ENCODE results near the gene FBXL4. TPM values are rescaled to one million over a fixed set of nuclear protein-coding genes. Genes with fewer than 3 reads are reported as not detected.
"Not testable (repeated sequence)": the region's sequence is repeated elsewhere in the genome, so short reads cannot be mapped to it uniquely, and the experiment has no call there.

Gene FBXL4
- total RNA-seq, 1 donor from 2014 or later: 11.8 TPM

DNA sequence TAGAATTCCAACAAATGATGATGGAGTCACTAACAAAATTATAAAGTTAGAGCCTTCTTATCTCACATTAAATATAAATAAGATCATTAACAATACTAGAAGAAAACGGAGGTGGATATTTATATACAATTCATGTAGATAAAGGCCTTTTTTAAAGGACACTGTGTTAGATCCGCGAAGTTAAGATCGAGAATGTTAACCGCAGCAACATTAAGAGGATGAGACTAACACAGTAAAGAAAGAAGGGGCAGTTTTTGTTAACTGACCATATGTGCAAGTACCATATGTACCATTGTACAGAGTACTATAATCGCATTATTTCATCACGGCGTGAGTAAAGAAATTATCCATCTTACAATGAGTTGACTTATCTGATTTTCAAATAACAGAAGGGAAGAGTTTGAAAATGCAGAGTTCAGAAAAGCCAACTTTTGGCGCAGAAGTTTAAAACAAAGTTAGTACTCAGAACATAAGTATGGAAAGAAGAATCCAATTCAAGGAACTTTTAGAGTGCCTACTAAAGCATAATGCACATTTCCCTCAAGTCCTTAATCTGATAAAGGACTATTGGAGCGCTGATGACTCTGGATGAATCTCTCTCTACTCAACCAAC lies 1.4 kb downstream of the FBXL4 start:
- no peak for DNase-seq (ENCODE audit: low read depth)

DNA sequence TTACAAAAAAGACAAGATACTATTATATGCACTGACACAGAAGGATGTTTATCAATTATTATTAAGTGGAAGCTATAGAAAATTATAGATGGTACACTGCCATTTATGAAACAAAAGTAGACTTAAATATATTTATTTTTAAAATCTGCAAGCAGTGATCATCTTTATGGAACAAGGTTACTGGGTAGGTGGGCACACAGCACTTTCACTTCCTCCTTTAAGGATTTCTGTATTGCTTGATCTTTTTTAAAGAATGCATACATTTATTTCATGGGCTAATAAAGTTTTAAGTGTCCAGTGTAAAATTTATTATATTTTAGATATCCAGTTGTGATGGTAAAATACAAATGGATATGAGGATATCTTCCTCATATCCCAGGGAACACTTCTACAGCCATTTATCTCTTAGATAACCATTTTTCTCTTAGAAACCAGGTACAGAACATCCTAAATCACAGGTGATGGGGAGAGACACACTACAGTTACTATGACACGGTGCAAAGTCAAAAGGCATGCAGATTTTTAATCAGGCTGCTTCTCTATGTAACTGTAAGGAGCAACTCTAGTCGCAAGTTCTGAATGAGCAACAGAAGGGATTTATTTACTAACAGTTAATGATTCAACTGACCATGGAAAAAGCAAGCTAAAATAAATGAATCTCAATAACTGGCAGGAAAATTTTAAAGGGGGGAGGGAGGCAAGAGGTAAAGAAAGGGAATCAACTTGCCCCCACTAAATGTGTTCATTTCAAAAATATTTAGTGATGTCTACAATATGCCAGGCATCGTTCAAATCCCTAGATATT lies 2.2 kb downstream of the FBXL4 start:
- DNase-seq (ENCODE audit: low read depth): no peak

DNA sequence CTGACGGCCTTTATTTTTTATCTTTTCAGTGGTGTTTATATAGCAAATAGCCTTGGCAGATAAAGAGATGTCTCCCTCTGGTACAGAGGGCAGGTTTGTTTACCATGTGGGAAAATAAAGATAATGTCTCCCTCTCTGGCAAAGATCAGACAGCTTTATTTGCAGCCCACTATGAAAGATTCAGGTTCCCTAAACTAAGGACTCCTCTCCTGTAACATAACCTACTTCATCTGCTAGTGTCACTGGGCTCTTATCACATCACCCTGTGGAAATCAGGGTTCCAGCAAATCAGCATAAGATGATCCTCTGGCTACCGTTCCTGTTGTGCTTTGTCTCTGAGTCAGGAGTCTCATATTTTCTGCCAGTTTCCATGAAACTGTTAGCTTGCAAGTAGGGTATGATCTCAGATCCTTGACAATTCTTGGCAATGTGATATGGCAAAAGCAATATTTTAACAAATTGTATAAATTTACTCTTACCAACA lies 3.1 kb downstream of the FBXL4 start:
- DNase-seq (ENCODE audit: low read depth): no peak

DNA sequence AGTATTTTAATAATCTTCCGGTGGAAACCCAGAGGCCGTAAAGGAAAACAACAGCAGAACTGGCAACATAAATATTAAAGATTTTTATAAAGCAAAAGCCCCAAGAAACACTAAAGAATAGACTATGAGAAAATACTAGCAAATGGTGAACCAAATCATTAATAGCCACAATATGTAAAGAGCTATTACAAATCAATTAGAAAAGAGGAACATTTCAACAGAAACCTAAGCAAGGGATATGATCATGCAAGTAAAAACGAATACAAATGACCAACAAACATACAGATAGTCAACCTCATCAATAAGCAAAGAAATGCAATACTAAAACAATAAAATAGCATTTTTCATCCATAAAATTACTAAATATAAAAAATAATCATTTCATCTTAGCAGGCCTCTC lies 3.6 kb downstream of the FBXL4 start:
- DNase-seq (ENCODE audit: low read depth): no peak

DNA sequence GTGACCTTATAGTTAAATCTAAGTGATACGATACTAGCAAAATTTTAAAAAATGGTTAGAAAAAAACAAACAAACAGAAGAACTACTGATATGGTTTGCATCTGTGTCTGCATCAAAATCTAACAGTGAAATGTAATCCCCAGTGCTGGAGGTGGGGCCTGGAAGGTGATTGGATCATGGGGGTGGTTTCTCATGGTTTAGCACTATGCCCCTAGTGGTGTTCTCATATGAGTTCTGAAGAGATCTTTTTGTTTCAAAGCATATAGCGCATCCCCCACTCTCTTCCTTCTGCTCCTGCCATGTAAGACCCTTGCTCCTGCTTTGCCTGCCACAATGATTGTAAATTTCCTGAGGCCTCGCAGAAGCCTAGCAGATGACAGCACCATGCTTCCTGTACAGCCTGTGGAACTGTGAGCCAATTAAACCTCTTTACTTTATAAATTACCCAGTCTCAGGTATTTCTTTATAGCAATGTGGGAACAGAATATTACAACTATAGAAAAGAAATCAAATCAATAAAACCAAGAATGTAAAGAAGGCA lies 5.4 kb downstream of the FBXL4 start:
- no peak for DNase-seq (ENCODE audit: low read depth)

DNA sequence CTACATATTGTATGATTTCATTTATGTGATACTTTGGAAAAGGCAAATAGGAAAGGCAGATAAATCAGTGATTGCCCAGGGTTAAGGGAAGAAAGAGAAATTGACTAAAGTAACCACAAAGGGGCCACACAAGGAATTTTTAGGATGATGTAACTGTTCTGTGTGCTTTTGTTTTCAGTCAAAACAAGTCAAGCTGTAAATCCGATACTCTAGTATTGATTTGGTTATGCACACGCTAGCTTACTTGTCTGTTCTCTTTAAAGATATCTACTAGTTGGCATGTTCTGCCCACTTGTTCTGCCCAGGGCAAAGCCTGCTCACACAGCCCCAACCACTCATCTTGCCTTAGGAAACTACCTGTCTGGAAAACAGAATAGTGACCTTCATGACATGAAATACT lies 6.4 kb downstream of the FBXL4 start:
- DNase-seq (ENCODE audit: low read depth): no peak

DNA sequence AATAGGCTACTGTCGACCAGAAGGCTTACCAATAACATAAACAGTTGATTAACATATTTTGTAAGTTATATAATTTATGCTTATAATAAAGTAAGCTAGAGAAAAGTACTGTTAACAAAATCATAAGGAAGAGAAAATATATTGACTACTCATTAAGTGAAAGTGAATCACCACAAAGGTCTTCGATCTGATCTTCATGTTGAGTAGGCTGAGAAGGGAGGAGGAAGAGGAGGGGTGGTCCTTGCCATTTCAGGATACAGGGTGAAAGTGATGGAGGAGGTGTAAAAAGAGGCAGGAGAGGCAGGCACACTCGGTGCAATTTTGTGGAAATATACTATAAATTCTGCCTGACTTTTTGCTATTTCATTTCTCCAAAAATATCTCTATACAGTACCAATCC lies 10.4 kb downstream of the FBXL4 start:
- no peak for DNase-seq (ENCODE audit: low read depth)

DNA sequence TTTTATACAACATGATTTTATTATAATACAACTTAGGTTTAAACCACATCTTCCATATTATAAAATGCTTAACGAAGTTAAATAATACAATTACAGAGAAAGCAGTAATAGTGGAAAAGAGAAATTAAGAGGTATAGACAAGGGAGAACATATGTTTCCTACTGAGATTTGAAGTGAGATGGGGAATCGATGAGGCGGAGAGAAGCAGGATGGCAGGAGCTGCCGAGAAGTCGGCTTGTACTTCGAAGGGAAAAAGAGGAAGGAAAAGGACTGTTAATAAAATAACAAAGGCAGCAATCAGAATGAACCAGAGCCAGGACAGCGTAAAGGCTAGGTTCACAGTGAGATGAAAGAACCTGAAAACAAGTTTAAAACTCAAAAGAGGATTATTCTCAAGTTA lies 15.4 kb downstream of the FBXL4 start:
- no peak for DNase-seq (ENCODE audit: low read depth)

DNA sequence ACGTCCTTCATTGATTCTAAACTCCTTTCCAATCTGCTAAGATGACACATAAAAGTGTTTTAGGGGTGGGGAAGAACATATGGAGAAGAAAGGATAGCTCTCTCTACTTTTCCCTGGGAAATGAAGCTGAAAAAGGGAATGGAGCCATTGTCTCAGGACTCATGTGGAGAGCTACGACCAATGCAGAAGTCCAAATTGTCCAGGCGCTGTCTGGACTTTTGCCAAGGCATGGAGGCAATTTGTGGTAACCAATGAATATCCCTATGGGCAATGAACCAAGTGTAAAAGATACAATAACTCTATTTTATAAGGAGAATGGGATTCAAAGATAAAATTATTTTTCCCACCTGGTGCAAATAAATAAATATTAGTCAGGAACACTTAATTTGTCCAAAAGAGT lies 16.1 kb downstream of the FBXL4 start:
- DNase-seq (ENCODE audit: low read depth): no peak

DNA sequence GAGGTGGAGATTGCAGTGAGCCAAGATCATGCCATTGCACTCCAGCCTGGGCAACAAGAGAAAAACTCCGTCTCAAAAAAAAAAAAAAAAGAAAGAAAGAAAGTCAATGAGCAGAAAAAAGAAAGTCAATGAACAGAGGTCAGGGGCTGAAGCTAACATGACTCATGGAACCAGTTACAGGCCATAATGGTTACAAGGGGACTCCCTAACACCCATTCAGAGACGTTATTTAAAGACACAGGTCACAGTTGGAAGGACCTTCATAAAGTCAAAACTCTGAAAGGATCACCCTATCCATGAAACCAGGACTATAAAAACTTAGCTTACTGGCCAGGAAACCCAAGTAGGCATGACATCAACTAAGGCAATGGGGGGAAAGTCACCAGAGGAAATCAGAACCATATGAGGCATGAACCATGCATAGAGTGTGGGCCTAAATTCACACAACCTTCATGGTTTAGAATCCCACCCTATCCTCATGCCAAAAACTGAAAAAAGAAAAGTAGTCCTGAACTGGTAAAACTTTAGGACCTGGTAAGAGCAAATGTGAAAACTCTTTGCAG lies 18.2 kb downstream of the FBXL4 start:
- no peak for DNase-seq (ENCODE audit: low read depth)

DNA sequence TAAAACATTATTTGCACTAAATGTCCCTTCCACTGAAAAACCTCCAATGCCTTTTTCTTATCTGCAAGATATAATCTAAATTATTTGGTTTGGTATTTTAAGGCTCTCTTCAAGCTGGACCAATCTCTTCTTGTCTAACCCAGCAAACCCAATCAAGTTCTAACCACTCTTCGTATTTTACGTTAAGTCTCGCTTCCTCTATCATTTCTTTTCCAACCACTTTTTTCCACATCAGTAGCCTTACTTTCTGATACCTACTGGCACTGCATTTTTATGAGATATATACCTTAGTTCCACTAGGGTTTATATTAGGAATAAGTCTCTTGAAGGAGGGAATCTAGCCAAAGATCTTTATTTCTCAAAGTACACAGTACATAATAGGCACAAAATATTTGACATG lies 19.1 kb downstream of the FBXL4 start:
- DNase-seq (ENCODE audit: low read depth): no peak

DNA sequence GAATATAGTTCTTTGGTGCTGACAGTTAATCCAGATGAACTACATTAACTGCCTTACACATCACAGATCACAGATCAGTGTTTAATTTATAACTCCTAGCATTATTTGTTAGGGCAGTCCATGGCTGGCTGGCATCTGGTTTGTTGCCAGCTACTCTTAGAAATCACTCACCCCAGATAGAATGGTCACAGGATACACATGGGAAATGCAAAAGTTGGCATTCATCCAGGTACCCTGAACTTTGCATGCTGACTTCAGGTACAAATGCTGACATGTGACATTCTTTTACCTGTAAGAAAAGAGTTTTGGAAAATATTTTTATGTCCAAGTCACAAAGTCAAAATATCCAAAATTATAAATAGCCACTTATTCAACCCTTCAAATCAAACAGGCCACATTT lies 20.2 kb downstream of the FBXL4 start:
- DNase-seq (ENCODE audit: low read depth): peak; percentile 12

DNA sequence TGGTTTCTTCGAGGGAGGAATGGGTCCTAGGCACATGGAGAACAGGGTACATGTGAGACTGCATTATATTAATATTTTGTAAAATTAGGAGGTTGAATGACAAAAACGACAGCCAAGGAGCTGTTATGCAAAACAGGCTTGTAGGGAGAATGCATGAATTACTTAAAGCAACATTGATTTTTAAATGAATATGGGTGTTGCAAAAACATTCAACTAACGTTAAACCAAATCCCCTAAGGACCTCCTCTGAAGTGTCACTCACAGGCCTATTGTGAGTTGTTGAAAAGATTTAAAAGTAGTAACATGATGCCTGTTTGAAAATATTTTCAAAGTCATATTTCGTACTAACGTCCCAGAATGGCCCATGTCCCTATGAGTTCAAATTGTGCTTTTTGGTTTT lies 21.9 kb downstream of the FBXL4 start:
- DNase-seq (ENCODE audit: low read depth): no peak

DNA sequence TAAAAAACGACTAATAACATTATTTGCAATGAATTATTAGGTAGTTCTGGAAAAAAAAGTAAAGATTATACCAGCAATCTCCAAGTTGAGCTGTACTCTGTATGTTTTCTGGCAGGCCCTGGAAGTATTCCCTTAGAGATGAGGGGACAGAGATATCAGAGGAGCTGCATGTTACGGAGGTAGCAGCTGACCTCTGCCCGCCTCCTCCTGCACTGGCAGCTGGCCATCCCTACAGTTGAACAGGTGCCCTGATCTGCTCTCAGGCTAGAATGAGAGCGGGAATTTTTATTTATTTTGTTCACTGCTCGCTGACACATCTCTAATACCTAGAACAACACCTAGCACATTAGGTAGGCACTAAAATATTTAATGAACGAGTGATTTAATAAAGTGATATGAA lies 23.1 kb downstream of the FBXL4 start:
- peak; percentile 45 for DNase-seq (ENCODE audit: low read depth)

DNA sequence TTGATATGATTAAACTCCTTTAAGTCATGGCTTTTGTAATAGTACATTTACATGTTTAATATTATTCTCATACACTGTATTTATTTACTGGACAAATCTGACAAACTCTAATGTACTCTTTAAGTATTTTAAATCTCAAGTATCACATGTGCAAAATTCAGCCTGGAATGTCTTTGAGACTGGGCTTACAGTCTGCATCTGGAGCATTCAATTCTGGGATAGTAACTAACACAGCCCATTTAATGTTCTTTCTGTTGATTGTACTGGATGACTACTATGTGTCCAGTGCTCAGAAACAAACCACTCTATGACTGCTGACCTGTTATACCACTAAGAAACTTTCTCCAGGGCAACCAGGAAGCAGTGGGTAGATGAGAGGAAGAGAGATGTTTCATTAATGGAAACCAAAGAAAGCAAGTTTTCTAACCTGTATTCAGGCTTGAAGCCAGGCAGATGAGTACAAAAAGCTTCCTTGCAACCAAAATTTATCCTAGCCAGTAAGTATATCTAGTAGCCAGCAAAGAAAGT lies 26.8 kb downstream of the FBXL4 start:
- DNase-seq (ENCODE audit: low read depth): no peak

DNA sequence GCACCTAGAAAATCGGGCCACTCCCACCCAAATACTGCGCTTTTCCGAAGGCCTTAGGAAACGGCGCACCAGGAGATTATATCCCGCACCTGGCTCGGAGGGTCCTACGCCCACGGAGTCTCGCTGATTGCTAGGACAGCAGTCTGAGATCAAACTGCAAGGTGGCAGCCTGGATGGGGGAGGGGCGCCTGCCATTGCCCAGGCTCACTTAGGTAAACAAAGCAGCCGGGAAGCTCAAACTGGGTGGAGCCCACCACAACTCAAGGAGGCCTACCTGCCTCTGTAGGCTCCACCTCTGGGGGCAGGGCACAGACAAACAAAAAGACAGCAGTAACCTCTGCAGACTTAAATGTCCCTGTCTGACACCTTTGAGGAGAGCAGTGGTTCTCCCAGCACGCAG lies 36.8 kb downstream of the FBXL4 start:
- DNase-seq (ENCODE audit: low read depth): not testable (repeated sequence)

DNA sequence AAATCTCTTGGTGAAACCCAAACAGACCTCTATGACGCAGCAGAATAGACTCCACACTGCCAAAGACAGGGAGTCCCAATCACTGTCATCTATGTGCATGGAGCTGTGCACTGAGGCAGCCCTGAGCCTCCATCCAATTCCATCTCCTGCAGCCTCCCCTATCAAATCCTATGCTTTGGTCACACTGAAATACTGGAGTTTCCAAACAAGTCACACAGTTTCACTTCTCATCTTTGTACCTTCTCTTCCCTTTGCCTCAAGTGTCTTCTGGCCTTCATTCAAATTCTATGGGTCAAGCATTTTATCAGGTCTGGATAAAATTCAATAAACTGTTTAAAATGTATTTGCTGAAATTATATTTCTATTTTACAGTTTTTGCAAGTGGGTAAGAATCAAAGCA lies 38.5 kb downstream of the FBXL4 start:
- no peak for DNase-seq (ENCODE audit: low read depth)

DNA sequence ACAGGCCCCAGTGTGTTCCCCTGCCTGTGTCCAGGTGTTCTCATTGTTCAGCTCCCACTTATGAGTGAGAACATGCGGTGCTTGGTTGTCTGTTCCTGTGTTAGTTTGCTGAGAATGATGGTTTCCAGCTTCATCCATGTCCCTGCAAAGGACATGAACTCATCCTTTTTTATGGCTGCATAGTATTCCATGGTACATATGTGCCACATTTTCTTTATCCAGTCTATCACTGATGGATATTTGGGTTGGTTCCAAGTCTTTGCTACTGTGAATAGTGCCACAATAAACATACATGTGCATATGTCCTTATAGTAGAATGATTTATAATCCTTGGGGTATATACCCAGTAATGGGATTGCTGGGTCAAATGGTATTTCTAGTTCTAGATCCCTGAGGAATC lies 41.4 kb downstream of the FBXL4 start:
- DNase-seq (ENCODE audit: low read depth): not testable (repeated sequence)

DNA sequence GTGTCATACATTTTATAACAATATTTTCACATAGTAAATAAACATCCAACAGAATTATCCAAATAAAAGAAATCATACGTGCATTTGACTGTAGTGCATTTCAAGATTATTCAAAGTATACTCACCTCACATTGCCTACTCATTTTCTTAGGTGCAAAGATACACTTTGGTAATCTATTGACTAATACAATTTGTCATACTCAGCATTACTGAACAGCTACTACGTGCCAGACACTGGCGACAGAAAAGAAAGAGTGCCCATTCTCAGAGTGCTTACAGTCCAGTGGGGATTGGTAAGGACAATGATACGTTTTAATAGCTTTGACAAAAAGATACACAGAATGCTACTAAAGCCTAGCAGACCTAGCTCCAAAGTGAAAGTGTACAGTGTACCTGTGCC lies 42.0 kb downstream of the FBXL4 start:
- DNase-seq (ENCODE audit: low read depth): no peak

DNA sequence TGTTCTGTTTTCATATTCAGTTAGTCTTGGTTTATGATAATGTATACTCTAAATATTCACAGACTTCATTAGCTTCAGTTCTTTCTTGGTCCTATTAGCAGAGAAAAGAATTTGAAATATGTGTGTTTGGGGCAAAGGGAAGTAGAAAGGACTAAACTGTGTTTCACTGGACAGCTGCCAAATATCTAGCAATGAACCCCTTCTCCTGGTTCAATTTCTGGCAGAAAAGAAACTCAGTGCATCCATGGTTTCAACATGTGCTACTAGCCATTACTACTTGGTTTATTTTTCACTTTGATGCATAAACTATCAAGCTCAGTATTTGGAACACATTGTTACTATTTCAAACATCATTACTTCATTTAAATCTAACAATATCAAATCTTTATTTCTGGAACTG lies 43.6 kb downstream of the FBXL4 start:
- no peak for DNase-seq (ENCODE audit: low read depth)

DNA sequence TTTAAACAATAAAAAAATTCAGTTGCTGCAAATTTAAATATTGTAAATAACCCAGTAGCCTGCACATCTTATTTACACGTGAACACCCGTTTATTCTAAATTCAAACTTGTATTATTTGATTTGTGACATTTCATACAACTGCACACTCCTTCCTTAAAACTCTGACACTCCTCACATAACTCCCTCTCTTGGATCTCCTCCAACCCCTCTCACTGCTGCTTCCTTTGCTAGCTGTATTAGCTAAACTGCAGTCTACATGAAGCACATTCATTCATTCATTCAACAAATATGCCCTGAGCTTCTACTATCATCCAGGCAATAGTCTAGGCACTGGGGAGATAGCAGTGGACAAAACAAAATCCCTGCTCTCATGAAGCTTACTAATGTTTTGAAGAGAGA lies 47.0 kb downstream of the FBXL4 start:
- DNase-seq (ENCODE audit: low read depth): no peak

DNA sequence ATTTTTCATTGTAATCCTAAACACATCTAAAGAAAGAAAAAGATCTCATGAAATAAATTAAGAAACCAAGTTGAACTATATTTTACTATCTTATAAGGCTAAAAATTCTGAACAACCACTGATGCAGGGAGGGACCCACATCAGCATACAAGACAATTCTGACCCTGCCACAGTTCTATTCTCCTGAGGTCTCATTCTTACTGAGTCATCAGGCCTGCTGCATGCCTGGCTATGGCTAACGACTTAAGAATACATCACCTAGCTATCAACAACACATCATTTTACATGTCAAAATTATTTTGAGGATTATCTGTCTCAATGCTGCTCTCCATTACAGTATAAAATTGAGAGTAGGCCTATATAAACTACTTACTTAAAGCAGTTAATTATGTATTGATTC lies 52.9 kb downstream of the FBXL4 start:
- peak; percentile 38 for DNase-seq (ENCODE audit: low read depth)
